GM19467 (cell line): Measurements from ENCODE around the gene POLH.
"Not testable (repeated sequence)": the region's sequence is repeated elsewhere in the genome, so short reads cannot be mapped to it uniquely, and the experiment has no call there.

Experiments
- ATAC-seq: cut with Tn5 transposase; IDR thresholded peaks from one replicate; pipeline ENCODE4 v1.9.1; 2021; ENCODE audit warnings: mild to moderate bottlenecking, moderate library complexity; ENCODE audit not compliant: unreplicated experiment

Gene POLH

GRCh38 chr6:43575772-43576551 lies at the start of gene POLH, which contains the start of gene XPO5:
Gene POLH (plus strand): TSS chr6:43576185. CDS start chr6:43582320, 6,135 bp downstream.
Gene XPO5 (minus strand): TSS chr6:43576038. CDS start chr6:43575864, 174 bp downstream.
- ATAC-seq: peak; percentile 89

- no peak for ATAC-seq
Observed at GRCh38 chr6:43532201-43532600, 43.8 kb upstream of the POLH start.

DNA sequence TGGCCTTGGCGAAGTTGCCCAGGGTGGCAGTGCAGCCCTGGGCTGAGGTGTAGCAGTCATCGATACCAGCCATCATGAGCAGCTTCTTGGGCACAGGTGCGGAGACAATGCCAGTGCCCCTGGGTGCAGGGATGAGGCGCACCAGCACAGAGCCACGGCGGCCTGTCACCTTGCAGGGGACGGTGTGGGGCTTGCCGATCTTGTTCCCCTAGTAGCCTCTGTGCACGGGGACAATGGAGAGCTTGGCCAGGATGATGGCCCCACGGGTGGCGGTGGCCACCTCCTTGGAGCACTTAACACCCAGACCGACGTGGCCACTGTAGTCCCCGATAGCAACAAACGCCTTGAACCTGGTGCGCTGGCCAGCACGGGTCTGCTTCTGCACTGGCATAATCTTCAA lies 37.0 kb upstream of the POLH start:
- ATAC-seq: not testable (repeated sequence)

- ATAC-seq: not testable (repeated sequence)
Observed at GRCh38 chr6:43539409-43539808, 36.6 kb upstream of the POLH start.

- ATAC-seq: no peak
Observed at GRCh38 chr6:43540507-43540906, 35.5 kb upstream of the POLH start.

DNA sequence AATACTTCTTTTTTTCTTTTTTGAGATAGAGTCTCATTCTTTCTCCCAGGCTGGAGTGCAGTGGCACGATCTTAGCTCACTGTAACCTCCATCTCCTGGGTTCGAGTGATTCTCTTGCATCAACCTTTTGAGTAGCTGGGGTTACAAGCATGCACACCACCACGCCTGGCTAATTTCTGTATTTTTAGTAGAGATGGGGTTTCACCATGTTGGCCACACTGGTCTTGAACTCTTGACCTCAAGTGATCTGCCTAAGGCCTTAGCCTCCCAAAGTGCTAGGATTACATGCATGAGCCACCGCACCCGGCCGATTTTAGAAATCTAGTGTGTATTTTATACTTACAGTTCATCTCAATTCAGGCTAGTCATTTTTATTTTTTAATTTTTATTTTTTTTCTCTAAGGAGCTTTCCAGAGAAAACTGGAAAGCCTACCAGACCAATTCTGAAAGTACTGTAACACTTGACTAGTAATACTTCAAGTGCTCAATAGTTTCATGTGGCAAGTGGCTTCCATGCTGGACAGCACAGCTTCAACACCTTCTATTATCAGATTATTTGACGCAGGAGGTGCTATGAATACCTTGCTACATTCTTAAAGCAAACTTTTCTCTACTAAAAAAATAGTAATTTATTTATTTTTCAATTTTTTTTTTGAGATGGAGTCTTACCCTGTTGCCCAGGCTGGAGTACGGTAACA lies 34.1 kb upstream of the POLH start:
- ATAC-seq: no peak

- ATAC-seq: no peak
Observed at GRCh38 chr6:43544461-43544860, 31.5 kb upstream of the POLH start.

DNA sequence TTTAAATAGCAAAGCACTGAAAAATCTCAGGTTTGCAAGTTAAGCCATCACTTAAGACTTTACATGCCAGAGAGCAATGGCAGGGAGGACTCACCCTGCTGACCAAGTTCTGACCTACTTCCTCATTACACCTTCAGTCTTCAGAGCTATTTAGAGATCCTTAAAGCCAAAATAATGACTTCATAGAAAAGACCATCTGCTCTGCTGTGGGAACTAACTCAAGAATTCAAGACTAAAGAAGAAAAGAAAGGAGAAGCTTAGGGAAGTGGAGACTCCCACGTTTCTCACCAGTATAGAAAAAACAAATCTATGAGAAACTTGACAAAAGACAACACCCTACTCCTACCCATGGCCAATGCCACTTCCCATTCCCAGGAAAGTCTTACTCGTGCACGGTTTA lies 28.8 kb upstream of the POLH start:
- ATAC-seq: no peak

- not testable (repeated sequence) for ATAC-seq
Observed at GRCh38 chr6:43557620-43558019, 18.4 kb upstream of the POLH start.

DNA sequence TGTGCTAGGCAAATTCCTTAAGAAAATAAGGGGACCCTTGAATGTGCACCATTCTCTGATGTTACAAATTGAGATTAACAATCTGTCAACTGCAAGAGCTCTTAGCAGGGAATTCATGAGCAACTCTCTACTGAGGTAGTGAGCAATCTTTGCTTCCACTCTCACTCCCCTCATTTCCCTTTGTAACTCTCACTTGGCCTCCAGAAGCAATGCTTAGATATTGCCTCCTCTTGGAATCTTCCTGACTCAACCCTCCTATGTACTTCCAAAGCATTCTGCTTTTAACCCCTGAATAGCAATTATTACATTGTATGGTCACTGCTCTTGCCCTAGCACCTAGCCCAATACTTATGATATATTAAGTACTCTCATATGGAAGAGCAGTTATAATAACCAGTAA lies 16.7 kb upstream of the POLH start:
- no peak for ATAC-seq

DNA sequence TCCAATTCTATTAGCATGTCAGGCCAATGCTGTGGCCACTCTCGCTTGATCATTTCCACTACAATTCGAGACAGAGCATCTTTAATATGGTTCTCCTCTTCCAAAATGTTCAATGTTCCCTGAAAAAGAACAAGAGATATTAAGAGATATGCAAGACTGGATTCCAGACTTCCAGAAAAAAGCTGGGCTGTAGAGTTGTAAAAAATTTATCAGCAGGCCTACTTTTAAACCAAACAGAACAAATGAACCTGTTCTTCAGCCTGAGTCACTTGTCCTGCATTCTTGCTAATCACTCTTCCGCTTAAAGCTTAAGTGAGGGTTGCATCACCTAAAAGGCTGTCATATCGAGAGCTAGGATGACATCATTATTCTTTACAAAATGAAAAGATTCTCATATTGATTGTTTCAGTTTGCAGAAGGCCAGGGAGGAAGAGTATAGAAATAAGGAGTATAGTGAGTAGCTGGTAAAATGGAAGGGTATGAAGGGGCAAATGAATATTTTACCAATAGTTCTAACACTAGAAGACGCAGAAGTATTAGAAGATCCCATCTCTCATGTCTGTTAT lies 5.0 kb upstream of the POLH start:
- no peak for ATAC-seq

GRCh38 chr6:43572015-43572414 lies 4.0 kb upstream of the POLH start:
- ATAC-seq: no peak

GRCh38 chr6:43575105-43575771 lies 747 bp upstream of the POLH start:
- ATAC-seq: peak; percentile 33

DNA sequence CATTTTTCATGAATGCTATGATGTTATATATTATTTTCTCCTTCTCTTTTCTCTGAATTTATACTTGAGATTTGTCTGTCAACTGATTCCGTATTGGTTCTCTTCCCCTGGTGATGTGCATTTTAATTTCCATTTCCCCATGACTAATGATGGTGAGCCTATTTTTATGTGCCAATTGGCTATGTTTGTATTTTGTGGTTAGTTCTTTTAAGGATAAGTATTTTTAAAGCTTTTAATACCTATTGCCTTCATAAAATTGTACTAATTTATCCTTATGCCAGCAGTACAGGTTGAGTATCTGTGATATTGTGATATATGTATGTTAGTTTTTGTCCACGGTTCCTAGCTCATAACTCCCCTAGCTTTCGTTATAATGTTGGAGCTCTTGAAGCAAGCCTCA lies 2.8 kb downstream of the POLH start:
- ATAC-seq: no peak

DNA sequence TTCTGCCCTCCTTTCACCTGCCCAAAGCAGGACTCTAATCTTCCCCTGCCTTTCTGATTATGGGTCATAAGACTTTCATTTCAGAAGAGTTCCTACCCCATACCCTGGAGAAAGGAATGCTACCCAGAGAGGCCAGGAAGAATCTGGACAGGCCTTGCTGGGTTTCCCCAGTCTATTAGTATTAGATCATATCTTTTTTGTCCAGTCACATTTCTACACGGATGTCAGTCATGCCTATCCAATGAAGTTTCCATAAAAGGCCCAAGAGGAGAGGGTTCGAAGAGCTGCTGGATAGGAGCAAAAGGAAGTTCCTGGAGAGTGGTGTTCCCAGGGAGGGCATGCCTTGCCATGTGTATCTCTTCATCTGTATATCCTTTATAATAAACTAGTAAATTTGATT lies 3.2 kb downstream of the POLH start:
- ATAC-seq: no peak

DNA sequence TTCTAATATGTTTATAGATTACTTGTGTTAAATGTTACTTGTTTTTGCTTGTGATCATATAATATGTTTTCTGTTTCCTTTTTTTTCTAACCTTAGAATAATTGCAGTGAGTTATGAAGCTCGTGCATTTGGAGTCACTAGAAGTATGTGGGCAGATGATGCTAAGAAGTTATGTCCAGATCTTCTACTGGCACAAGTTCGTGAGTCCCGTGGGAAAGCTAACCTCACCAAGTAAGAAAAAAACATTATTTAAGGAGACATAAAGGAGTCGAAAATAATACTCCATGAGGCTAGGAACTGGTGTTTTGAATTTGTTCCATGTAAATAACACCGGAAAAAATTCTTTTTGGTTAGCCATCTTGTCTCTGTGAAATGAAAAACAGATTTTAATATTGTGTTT lies 6.9 kb downstream of the POLH start:
- ATAC-seq: no peak

DNA sequence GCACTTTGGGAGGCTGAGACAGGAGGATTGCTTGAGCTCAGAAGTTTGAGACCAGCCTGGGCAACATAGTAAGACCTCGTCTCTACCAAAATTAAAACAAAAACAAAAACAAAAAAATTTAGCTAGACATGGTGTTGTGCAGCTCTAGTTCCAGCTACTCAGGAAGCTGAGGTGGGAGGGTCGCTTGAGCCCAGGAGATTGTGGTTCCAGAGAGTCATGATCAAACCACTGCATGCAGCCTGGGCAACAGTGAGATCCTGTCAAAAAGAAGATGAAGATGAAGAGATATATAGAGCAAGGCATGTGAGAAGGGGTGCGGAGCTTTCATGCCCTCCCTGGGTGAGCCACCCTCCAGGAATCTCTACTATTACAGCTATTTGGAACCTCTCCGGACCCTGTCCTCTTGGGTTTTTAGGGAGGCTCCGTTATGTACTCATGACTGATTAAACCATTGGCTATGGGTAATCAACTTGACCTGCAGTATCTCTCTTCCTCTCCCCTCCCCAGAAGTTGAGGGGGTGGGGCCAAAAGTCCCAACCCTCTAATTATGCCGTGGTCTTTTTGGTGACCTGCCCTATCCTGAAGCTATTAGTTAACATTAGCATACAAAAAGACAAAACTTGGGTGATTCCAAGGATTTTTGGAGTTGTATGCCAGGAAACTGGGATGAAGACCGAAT lies 9.0 kb downstream of the POLH start:
- no peak for ATAC-seq

- ATAC-seq: no peak
Observed at GRCh38 chr6:43588194-43588593, 12.2 kb downstream of the POLH start.

DNA sequence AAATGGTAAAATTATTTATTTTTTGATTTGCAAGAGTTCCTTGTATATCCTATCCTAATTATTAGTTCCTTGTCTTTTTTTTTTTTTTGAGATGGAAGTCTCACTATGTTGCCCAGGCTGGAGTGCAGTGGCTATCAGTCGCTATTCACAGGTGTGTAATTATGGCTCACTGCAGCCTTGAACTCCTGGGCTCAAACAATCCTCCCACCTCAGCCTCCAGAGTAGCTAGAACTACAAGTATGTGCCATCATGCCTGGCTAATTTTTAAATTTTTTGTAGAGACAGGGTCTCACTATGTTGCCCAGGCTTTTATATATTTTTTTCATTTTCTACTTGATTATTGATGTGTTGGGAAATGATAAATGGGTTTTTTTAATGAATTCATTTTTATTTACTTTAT lies 13.6 kb downstream of the POLH start:
- not testable (repeated sequence) for ATAC-seq

- no peak for ATAC-seq
Observed at GRCh38 chr6:43593938-43594337, 18.0 kb downstream of the POLH start.

- ATAC-seq: no peak
Observed at GRCh38 chr6:43600595-43600994, 24.6 kb downstream of the POLH start.
